ENCODE data around the gene ZNF2. TPM values are rescaled to one million over a fixed set of nuclear protein-coding genes. Genes with fewer than 3 reads are reported as not detected.

Gene ZNF2
- polyA plus RNA-seq, 2 of the 4 experiments (the other 2 are of a cell fraction): 4.2 to 4.6 TPM

DNA sequence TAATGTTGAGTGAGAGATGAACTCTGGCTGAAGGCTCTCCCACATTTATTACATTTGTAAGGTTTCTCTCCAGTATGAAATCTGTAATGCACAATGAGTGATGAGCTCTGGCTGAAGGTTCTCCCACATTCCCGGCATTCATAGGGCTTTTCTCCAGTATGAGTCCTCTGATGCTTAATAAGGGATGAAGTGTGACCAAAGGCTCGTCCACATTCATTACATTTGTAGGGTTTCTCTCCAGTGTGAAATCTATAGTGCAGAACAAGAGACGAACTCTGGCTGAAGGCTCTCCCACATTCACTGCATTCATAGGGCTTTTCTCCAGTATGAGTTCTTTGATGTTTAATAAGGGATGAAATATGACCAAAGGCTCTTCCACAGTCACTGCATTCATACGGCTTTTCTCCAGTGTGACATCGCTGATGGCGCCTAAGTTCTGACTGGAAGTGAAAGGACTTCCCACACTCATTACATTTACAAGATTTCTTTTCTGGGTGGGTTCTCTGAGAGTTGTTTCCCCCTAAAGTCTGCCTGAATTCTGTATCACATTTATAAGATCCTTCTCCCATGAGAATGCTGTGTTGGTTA is 16.1 kb upstream of the ZNF2 start:
- POLR2A ChIA-PET: no interaction called here
- no peak for ATAC-seq

DNA sequence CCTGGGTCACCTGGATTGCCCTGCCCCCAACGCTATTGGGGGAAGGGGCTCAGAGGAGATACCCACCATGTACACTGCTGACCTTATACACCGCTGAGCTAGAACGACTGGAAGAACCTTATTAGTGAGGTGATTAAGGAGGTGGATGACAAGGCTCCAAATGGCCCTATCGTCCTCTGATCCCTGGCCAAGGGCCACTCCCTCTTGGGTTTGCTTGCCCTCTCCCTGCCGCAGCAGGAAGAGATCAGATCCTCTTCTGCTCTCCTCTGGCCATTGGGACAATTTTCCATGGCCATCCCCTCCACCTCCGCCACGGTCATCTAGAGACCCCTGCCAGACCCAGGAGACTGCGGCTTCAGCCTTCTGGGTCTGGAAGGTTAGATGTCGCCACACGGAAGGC is 7.2 kb upstream of the ZNF2 start:
- ChIA-PET POLR2A (interaction anchor here (1.9 kb wide), 1 partner anchor 37 kb away, joined by 10 read pairs; the partner anchor contains the start of gene MRPS5), CTCF (interaction anchor here (1.1 kb wide), 1 partner anchor 82 kb away, joined by 3 read pairs; no protein-coding TSS in a partner anchor)
- H3K4me2 ChIP-seq: peak overlapping the region; percentile 79
- peaks cover 69% of the 10 kb centered on the region for H3K9me3 ChIP-seq
- peaks cover 5% of the 10 kb centered on the region; the same call in 2 of the 3 replicates for H3K4me1 ChIP-seq
- TF ChIP-seq KDM1A (IDR thresholded peaks at IDR 0.05; ENCODE audit: low read depth): no peak
- no peak for TF ChIP-seq HOXA7 (CRISPR knock-in tag; IDR thresholded peaks at IDR 0.05)
- no peak for TF ChIP-seq FOSB (CRISPR knock-in tag; IDR thresholded peaks at IDR 0.05)
- no peak for TF ChIP-seq RNF2 (IDR thresholded peaks at IDR 0.05; ENCODE audit: borderline replicate concordance, low read depth)
- no peak for TF ChIP-seq MAZ (IDR thresholded peaks at IDR 0.05; ENCODE audit: borderline replicate concordance, low read depth, low read length)
- no peak for TF ChIP-seq HEYL (CRISPR knock-in tag; IDR thresholded peaks at IDR 0.05)
- no peak for TF ChIP-seq CHD4 (IDR thresholded peaks at IDR 0.05; ENCODE audit: borderline replicate concordance)
- TF ChIP-seq RARB (CRISPR knock-in tag; IDR thresholded peaks at IDR 0.05): no peak
- TF ChIP-seq MAFK (IDR thresholded peaks at IDR 0.05; ENCODE audit: partially characterized antibody): no peak
- TF ChIP-seq, protein P1, sequence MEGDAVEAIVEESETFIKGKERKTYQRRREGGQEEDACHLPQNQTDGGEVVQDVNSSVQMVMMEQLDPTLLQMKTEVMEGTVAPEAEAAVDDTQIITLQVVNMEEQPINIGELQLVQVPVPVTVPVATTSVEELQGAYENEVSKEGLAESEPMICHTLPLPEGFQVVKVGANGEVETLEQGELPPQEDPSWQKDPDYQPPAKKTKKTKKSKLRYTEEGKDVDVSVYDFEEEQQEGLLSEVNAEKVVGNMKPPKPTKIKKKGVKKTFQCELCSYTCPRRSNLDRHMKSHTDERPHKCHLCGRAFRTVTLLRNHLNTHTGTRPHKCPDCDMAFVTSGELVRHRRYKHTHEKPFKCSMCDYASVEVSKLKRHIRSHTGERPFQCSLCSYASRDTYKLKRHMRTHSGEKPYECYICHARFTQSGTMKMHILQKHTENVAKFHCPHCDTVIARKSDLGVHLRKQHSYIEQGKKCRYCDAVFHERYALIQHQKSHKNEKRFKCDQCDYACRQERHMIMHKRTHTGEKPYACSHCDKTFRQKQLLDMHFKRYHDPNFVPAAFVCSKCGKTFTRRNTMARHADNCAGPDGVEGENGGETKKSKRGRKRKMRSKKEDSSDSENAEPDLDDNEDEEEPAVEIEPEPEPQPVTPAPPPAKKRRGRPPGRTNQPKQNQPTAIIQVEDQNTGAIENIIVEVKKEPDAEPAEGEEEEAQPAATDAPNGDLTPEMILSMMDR (IDR thresholded peaks at IDR 0.05): no peak
- TF ChIP-seq RAD21 (conservative IDR thresholded peaks at IDR 0.05 in 1 of 2, IDR thresholded peaks at IDR 0.05 in 1 of 2): no peak
- TF ChIP-seq SREBF2 (IDR thresholded peaks at IDR 0.05): no peak
- no peak for TF ChIP-seq FOXS1 (CRISPR knock-in tag; IDR thresholded peaks at IDR 0.05)
- peak overlapping the region; percentile 43 for H3K4me3 ChIP-seq
- peak overlapping the region in 1 of 2 experiments; percentile 89; a peak in 3 of 6 replicates for H3K27ac ChIP-seq
- DNase-seq (ENCODE audit: low read depth in 1 of 2, low spot score in 1 of 2): no peak
- no peak for ATAC-seq
- no peak for FAIRE-seq
- WGBS (ENCODE audit: missing lambda C conversion rate): 95% methylated on average over 10 of the region's 10 CpGs

More for the DNA sequence above, 16.1 kb upstream of the ZNF2 start:
- no peak for FAIRE-seq
- DNase-seq (ENCODE audit: low read depth in 1 of 2, low spot score in 1 of 2): peak in 1 of 2 experiments; percentile 22
- Histone ChIP-seq H3K27ac (no peak overlapping the region), H3K4me3 (no peak overlapping the region), H3K4me1 (no peaks in the 10 kb centered on the region), H3K4me2 (no peak overlapping the region), H3K9me3 (peaks cover 100% of the 10 kb centered on the region)
- 88% methylated on average over 6 of the region's 6 CpGs for WGBS (ENCODE audit: missing lambda C conversion rate)
- CTCF ChIA-PET: interaction anchor here (1.3 kb wide), 1 partner anchor 16 kb away, joined by 3 read pairs; the partner anchor contains the start of gene ZNF2
- TF ChIP-seq GATA3 (IDR thresholded peaks at IDR 0.05; ENCODE audit: borderline replicate concordance) (peak; percentile 70; the same call in 1 of the 2 replicates), CHD4 (IDR thresholded peaks at IDR 0.05; ENCODE audit: borderline replicate concordance) (no peak), HOXB5 (CRISPR knock-in tag; IDR thresholded peaks at IDR 0.05) (no peak), HOXA7 (CRISPR knock-in tag; IDR thresholded peaks at IDR 0.05) (no peak), SREBF2 (IDR thresholded peaks at IDR 0.05) (no peak), RCOR1 (IDR thresholded peaks at IDR 0.05; ENCODE audit: low read depth, low read length) (no peak), HEYL (CRISPR knock-in tag; IDR thresholded peaks at IDR 0.05) (no peak), CBX8 (IDR thresholded peaks at IDR 0.05) (no peak), NR3C1 (IDR thresholded peaks at IDR 0.05) (no peak), JUNB (IDR thresholded peaks at IDR 0.05) (no peak), JUN (IDR thresholded peaks at IDR 0.05) (no peak), CHD2 (IDR thresholded peaks at IDR 0.05; ENCODE audit: low read length, partially characterized antibody) (no peak), ZSCAN20 (CRISPR knock-in tag; IDR thresholded peaks at IDR 0.05) (no peak), TP53 (CRISPR knock-in tag; IDR thresholded peaks at IDR 0.05) (no peak), PHF8 (IDR thresholded peaks at IDR 0.05; ENCODE audit: borderline replicate concordance, low read depth) (no peak), RAD21 (conservative IDR thresholded peaks at IDR 0.05 in 1 of 2, IDR thresholded peaks at IDR 0.05 in 1 of 2) (no peak), SMC3 (IDR thresholded peaks at IDR 0.05) (no peak), CBX2 (IDR thresholded peaks at IDR 0.05; ENCODE audit: borderline replicate concordance, low read depth) (no peak), POLR2A (IDR thresholded peaks at IDR 0.05; ENCODE audit: low read length) (no peak), KDM1A (IDR thresholded peaks at IDR 0.05; ENCODE audit: low read depth) (peak; percentile 92; the same call in 1 of the 2 replicates), BHLHE40 (IDR thresholded peaks at IDR 0.05; ENCODE audit: low read depth, low read length) (no peak)
- TF ChIP-seq, protein P2, sequence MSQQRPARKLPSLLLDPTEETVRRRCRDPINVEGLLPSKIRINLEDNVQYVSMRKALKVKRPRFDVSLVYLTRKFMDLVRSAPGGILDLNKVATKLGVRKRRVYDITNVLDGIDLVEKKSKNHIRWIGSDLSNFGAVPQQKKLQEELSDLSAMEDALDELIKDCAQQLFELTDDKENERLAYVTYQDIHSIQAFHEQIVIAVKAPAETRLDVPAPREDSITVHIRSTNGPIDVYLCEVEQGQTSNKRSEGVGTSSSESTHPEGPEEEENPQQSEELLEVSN (IDR thresholded peaks at IDR 0.05; ENCODE audit: borderline replicate concordance, low read depth): no peak
- TF ChIP-seq, protein P3, sequence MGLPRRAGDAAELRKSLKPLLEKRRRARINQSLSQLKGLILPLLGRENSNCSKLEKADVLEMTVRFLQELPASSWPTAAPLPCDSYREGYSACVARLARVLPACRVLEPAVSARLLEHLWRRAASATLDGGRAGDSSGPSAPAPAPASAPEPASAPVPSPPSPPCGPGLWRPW (IDR thresholded peaks at IDR 0.05): peak; percentile 73; the same call in 1 of the 2 replicates
- TF ChIP-seq, protein P4, sequence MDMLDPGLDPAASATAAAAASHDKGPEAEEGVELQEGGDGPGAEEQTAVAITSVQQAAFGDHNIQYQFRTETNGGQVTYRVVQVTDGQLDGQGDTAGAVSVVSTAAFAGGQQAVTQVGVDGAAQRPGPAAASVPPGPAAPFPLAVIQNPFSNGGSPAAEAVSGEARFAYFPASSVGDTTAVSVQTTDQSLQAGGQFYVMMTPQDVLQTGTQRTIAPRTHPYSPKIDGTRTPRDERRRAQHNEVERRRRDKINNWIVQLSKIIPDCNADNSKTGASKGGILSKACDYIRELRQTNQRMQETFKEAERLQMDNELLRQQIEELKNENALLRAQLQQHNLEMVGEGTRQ (IDR thresholded peaks at IDR 0.05): no peak
- TF ChIP-seq, protein P5, sequence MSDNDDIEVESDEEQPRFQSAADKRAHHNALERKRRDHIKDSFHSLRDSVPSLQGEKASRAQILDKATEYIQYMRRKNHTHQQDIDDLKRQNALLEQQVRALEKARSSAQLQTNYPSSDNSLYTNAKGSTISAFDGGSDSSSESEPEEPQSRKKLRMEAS (IDR thresholded peaks at IDR 0.05): no peak
- TF ChIP-seq, protein P6, sequence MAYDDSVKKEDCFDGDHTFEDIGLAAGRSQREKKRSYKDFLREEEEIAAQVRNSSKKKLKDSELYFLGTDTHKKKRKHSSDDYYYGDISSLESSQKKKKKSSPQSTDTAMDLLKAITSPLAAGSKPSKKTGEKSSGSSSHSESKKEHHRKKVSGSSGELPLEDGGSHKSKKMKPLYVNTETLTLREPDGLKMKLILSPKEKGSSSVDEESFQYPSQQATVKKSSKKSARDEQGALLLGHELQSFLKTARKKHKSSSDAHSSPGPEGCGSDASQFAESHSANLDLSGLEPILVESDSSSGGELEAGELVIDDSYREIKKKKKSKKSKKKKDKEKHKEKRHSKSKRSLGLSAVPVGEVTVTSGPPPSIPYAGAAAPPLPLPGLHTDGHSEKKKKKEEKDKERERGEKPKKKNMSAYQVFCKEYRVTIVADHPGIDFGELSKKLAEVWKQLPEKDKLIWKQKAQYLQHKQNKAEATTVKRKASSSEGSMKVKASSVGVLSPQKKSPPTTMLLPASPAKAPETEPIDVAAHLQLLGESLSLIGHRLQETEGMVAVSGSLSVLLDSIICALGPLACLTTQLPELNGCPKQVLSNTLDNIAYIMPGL (CRISPR knock-in tag; IDR thresholded peaks at IDR 0.05; ENCODE audit: borderline replicate concordance): no peak
